Mucosa of rectum (tissue), 2 donors: ENCODE measurements around the gene CNEP1R1.
"Not testable (repeated sequence)": the region's sequence is repeated elsewhere in the genome, so short reads cannot be mapped to it uniquely, and the experiment has no call there.

ENCODE experiments used
- H3K27ac ChIP-seq, 2 donors: one replicate each; pipeline ENCODE4 v1.7.0; 2013; ENCODE audit warnings: inconsistent platforms in 2 of 2, low read depth in 2 of 2, low read length in 2 of 2
- H3K27me3 ChIP-seq, 2 donors: one replicate each; pipeline ENCODE4 v1.7.0; 2013; ENCODE audit warnings: low read length in 2 of 2; ENCODE audit not compliant: control insufficient read depth in 2 of 2, insufficient read depth in 2 of 2
- H3K36me3 ChIP-seq, 2 donors: one replicate each; pipeline ENCODE4 v1.7.0; 2013; ENCODE audit warnings: low read length in 2 of 2; ENCODE audit not compliant: control insufficient read depth in 2 of 2, insufficient read depth in 2 of 2
- H3K4me1 ChIP-seq, 2 donors: one replicate each; pipeline ENCODE4 v1.7.0; 2013; ENCODE audit warnings: low read length in 2 of 2, mild to moderate bottlenecking in 1 of 2; ENCODE audit not compliant: control insufficient read depth in 2 of 2, insufficient read depth in 2 of 2
- H3K4me3 ChIP-seq, 2 donors: one replicate each; pipeline ENCODE4 v1.7.0; 2013; ENCODE audit warnings: low read length in 2 of 2
- H3K9ac ChIP-seq, 2 donors: one replicate each; pipeline ENCODE4 v1.7.0; 2013; ENCODE audit warnings: low read length in 2 of 2, low read depth in 1 of 2, mild to moderate bottlenecking in 1 of 2
- H3K9me3 ChIP-seq, 2 donors: one replicate each; pipeline ENCODE4 v1.7.0; 2013; ENCODE audit warnings: low read length in 2 of 2; ENCODE audit not compliant: control insufficient read depth in 2 of 2
- donor health status: healthy.
- donor health status: Normal muscosa, but diverticular disease.

Gene CNEP1R1

GRCh38 chr16:50014211-50014610 is 10.8 kb upstream of the CNEP1R1 start:
- not testable (repeated sequence) for H3K4me1 ChIP-seq, H3K4me3 ChIP-seq, H3K9ac ChIP-seq, H3K27ac ChIP-seq, H3K36me3 ChIP-seq, H3K9me3 ChIP-seq, H3K27me3 ChIP-seq

DNA sequence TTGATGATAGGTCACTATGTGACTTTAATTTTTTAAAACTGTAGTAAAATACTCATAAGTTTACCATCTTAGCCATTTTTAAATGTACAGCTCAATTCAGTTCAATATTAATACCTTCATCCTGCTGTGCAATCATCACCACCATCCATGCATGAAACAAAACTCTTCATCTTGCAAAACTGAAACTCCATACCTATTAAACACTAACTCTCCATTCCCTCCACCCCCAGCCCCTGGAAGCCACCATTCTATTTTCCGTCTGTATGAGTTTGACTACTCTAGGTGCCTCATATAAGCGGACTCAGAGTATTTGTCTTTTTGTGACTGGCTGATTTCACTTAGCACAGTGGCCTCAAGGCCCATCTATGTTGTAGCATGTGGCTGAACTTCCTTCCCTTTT is 9.4 kb upstream of the CNEP1R1 start:
- no peak overlapping the region for H3K27ac ChIP-seq
- no peaks in the 10 kb centered on the region for H3K4me1 ChIP-seq
- no peaks in the 10 kb centered on the region for H3K36me3 ChIP-seq
- H3K9ac ChIP-seq = no peak overlapping the region
- no peaks in the 10 kb centered on the region for H3K27me3 ChIP-seq
- H3K4me3 ChIP-seq = no peak overlapping the region
- H3K9me3 ChIP-seq = no peaks in the 10 kb centered on the region

GRCh38 chr16:50017553-50017952 is 7.5 kb upstream of the CNEP1R1 start:
- no peak overlapping the region for H3K4me3 ChIP-seq
- H3K36me3 ChIP-seq = no peaks in the 10 kb centered on the region
- no peaks in the 10 kb centered on the region for H3K27me3 ChIP-seq
- no peak overlapping the region for H3K9ac ChIP-seq
- H3K27ac ChIP-seq = no peak overlapping the region
- no peaks in the 10 kb centered on the region for H3K9me3 ChIP-seq
- no peaks in the 10 kb centered on the region for H3K4me1 ChIP-seq

DNA sequence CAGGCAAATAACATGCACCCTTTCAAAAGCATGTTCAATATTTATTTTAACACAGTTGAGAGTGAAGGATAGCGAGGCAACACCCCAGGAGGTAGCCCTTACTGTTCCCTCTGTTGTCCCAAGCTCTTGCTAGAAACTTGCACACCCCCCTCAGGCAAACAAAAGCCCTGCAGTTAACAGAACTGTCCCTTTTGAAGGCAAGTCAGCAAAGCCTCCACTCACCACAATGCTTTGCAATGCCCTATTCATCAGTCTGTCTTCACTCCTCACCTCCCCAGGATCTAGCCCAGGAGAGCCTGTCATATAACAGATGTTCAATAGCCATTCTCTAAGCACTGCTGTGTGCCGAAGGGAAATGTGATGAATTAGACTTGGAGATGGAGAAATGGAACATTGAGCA is 3.5 kb upstream of the CNEP1R1 start:
- no peak overlapping the region for H3K9ac ChIP-seq
- H3K4me3 ChIP-seq = no peak overlapping the region
- no peaks in the 10 kb centered on the region for H3K27me3 ChIP-seq
- H3K4me1 ChIP-seq = peaks cover 5 to 6% of the 10 kb centered on the region in 2 donors
- no peaks in the 10 kb centered on the region for H3K36me3 ChIP-seq
- no peak overlapping the region for H3K27ac ChIP-seq
- no peaks in the 10 kb centered on the region for H3K9me3 ChIP-seq

GRCh38 chr16:50023641-50024040 is 1.4 kb upstream of the CNEP1R1 start:
- H3K9me3 ChIP-seq = no peaks in the 10 kb centered on the region
- H3K36me3 ChIP-seq = no peaks in the 10 kb centered on the region
- no peak overlapping the region for H3K9ac ChIP-seq
- peaks cover 5 to 6% of the 10 kb centered on the region in 2 donors for H3K4me1 ChIP-seq
- no peak overlapping the region for H3K27ac ChIP-seq
- no peak overlapping the region for H3K4me3 ChIP-seq
- H3K27me3 ChIP-seq = no peaks in the 10 kb centered on the region

DNA sequence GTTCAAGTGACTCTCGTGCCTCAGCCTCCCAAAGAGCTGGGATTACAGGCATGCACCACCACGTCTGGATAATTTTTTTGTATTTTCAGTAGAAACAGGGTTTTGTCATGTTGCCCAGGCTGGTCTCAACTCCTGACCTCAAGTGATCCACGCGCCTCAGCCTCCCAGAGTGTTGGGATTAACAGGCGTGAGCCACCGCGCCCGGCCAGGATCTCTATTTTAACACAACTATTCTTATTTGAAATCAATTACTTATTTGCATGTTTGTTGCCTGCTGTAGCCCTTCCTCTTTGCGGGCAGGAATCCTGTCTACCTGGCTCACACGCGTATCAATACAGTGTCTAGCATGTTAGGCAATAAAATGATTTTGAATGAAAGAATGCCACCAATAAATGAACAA is 818 bp upstream of the CNEP1R1 start:
- no peak overlapping the region for H3K4me3 ChIP-seq
- no peak overlapping the region for H3K9ac ChIP-seq
- H3K9me3 ChIP-seq = no peaks in the 10 kb centered on the region
- no peaks in the 10 kb centered on the region for H3K27me3 ChIP-seq
- H3K27ac ChIP-seq = no peak overlapping the region
- H3K4me1 ChIP-seq = peaks cover 5 to 6% of the 10 kb centered on the region in 2 donors
- H3K36me3 ChIP-seq = no peaks in the 10 kb centered on the region

GRCh38 chr16:50025537-50025931 is 509 bp downstream of the CNEP1R1 start:
- Histone ChIP-seq H3K9me3 (no peaks in the 10 kb centered on the region), H3K27me3 (no peaks in the 10 kb centered on the region), H3K27ac (peak overlapping the region; percentile 80 to 84), H3K4me3 (peak overlapping the region; percentile 70 to 90), H3K36me3 (peaks cover 0 to 4% of the 10 kb centered on the region in 2 donors), H3K4me1 (peaks cover 5 to 6% of the 10 kb centered on the region in 2 donors), H3K9ac (peak overlapping the region; percentile 88 to 90)

DNA sequence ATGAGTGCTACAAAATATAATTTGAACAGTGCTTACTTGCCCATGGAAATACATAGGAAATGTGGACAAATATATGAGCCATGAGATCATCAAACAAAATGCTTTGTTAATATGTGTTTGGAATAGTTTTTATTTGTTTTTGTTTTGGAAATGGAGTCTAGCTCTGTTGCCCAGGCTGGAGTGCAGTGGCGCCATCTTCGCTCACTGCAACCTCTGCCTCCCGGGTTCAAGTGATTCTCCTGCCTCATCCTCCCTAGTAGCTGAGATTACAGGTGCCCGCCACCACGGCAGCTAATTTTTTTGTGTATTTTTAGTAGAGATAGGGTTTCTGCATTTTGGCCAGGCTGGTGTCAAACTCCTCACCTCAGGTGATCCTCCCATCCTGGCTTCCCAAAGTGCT is 2.8 kb downstream of the CNEP1R1 start:
- H3K4me1 ChIP-seq = peaks cover 5 to 6% of the 10 kb centered on the region in 2 donors
- H3K27me3 ChIP-seq = no peaks in the 10 kb centered on the region
- no peak overlapping the region for H3K4me3 ChIP-seq
- H3K36me3 ChIP-seq = peaks cover 8 to 20% of the 10 kb centered on the region in 2 donors
- no peak overlapping the region for H3K9ac ChIP-seq
- H3K9me3 ChIP-seq = no peaks in the 10 kb centered on the region
- no peak overlapping the region for H3K27ac ChIP-seq

- no peak overlapping the region for H3K27ac ChIP-seq
- H3K4me3 ChIP-seq = no peak overlapping the region
- no peaks in the 10 kb centered on the region for H3K9me3 ChIP-seq
- peaks cover 19 to 27% of the 10 kb centered on the region in 2 donors for H3K36me3 ChIP-seq
- H3K4me1 ChIP-seq = peaks cover 11 to 28% of the 10 kb centered on the region in 2 donors
- H3K9ac ChIP-seq = no peak overlapping the region
- H3K27me3 ChIP-seq = no peaks in the 10 kb centered on the region
These were observed 10.5 kb downstream of the CNEP1R1 start for GRCh38 chr16:50035468-50035992.

DNA sequence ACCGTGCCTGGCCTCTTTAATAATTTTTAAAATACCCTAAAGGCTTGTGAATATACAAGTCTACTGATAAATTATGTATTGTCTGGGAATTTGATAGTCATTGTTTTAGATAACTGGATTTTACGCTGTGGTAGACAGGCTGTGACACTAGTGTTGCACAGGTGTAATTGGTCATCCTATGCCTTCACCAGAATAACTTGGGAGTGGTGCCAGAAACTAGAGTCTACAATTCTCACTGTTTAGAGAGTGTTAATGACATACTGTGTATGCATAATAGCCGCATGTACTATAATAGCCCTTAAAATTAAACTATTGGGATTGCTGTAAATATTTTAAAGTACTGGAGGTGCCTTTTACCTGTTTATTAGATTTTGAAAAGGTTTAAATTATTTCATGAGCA is 11.4 kb downstream of the CNEP1R1 start:
- H3K9ac ChIP-seq = no peak overlapping the region
- H3K9me3 ChIP-seq = no peaks in the 10 kb centered on the region
- H3K4me3 ChIP-seq = no peak overlapping the region
- no peak overlapping the region for H3K27ac ChIP-seq
- peaks cover 11 to 28% of the 10 kb centered on the region in 2 donors for H3K4me1 ChIP-seq
- H3K27me3 ChIP-seq = no peaks in the 10 kb centered on the region
- peaks cover 19 to 22% of the 10 kb centered on the region in 2 donors for H3K36me3 ChIP-seq
